Endodermal cell (in vitro differentiated cells): Measurements from ENCODE around the gene FAM210A. TPM values are rescaled to one million over a fixed set of nuclear protein-coding genes. Genes with fewer than 3 reads are reported as not detected.

Experiments
- DNase-seq: peaks from one replicate; pipeline ENCODE4 v3.0.0-alpha.2; 2017
- H3K27ac ChIP-seq: 2 replicates; pipeline ENCODE4 v1.5.1; 2013; ENCODE audit warnings: mild to moderate bottlenecking, low read depth, low read length, moderate library complexity
- H3K27me3 ChIP-seq: 2 replicates; pipeline ENCODE4 v1.6.1; 2013; ENCODE audit warnings: mild to moderate bottlenecking, low read length, moderate library complexity; ENCODE audit not compliant: insufficient read depth, control insufficient read depth, poor library complexity, severe bottlenecking
- H3K36me3 ChIP-seq: 2 replicates; pipeline ENCODE4 v1.7.0; 2013; ENCODE audit warnings: mild to moderate bottlenecking, low read length, moderate library complexity; ENCODE audit not compliant: control insufficient read depth, insufficient read depth
- H3K4me1 ChIP-seq: one replicate; pipeline ENCODE4 v1.7.0; 2013; ENCODE audit warnings: low read length; ENCODE audit not compliant: control insufficient read depth, insufficient read depth
- H3K4me3 ChIP-seq: 2 replicates; pipeline ENCODE4 v1.5.1; 2013; ENCODE audit warnings: mild to moderate bottlenecking, low read length, moderate library complexity
- H3K9ac ChIP-seq: 2 replicates; pipeline ENCODE4 v1.6.1; 2013; ENCODE audit warnings: mild to moderate bottlenecking, low read length, moderate library complexity; ENCODE audit not compliant: poor library complexity, severe bottlenecking; ENCODE audit errors: extremely low read depth
- H3K9me3 ChIP-seq: 2 replicates; pipeline ENCODE4 v1.6.1; 2013; ENCODE audit warnings: mild to moderate bottlenecking, low read length, moderate library complexity; ENCODE audit not compliant: control insufficient read depth
- H3K27ac Mint-ChIP-seq: 2 replicates; pipeline ENCODE4 v1.8.0; 2020; ENCODE audit warnings: mixed read lengths
- H3K27me3 Mint-ChIP-seq: 2 replicates; pipeline ENCODE4 v1.8.0; 2021; ENCODE audit warnings: mild to moderate bottlenecking, mixed read lengths; ENCODE audit not compliant: insufficient read depth
- H3K36me3 Mint-ChIP-seq: 2 replicates; pipeline ENCODE4 v1.8.0; 2020; ENCODE audit warnings: low read depth, mixed read lengths
- H3K4me1 Mint-ChIP-seq: 2 replicates; pipeline ENCODE4 v1.8.0; 2020; ENCODE audit warnings: mixed read lengths
- H3K4me3 Mint-ChIP-seq: 2 replicates; pipeline ENCODE4 v1.8.0; 2020; ENCODE audit warnings: mild to moderate bottlenecking, moderate library complexity, mixed read lengths
- H3K9me3 Mint-ChIP-seq: 2 replicates; pipeline ENCODE4 v1.8.0; 2020; ENCODE audit warnings: mild to moderate bottlenecking, mixed read lengths
- WGBS, 2 experiments: methylation state at CpG; one replicate each; pipeline versions ENCODE4 v1.1.5 to v1.1.7; 2013; ENCODE audit warnings: missing lambda C conversion rate in 2 of 2, mixed read lengths in 1 of 2; ENCODE audit not compliant: insufficient coverage in 1 of 2, insufficient read length in 1 of 2; 5-methylcytosine and 5-hydroxymethylcytosine counted together
- total RNA-seq, 2 donors: library from RNA; stranded (reverse); fragmentation: NEBNext Ultra II Directional in 1 of 2; extraction: Animal tissue kit (Norgen Biotek cat#: 25700) in 1 of 2; gene quantifications; 2 replicates in 1 of 2; 3 replicates in 1 of 2; pipeline ENCODE4 v1.2.1, GENCODE V29; 2021
- TF ChIP-seq, protein P1 (sequence below): fragments of 200-600 bp; sonication (generic); conservative IDR thresholded peaks from 2 replicates; pipeline ENCODE4 v1.5.0; 2021; ENCODE audit warnings: antibody characterized with exemption, mild to moderate bottlenecking

FAM210A gene
- total RNA-seq, 2 donors from 2014 or later = 23.2 to 27.0 TPM

DNA sequence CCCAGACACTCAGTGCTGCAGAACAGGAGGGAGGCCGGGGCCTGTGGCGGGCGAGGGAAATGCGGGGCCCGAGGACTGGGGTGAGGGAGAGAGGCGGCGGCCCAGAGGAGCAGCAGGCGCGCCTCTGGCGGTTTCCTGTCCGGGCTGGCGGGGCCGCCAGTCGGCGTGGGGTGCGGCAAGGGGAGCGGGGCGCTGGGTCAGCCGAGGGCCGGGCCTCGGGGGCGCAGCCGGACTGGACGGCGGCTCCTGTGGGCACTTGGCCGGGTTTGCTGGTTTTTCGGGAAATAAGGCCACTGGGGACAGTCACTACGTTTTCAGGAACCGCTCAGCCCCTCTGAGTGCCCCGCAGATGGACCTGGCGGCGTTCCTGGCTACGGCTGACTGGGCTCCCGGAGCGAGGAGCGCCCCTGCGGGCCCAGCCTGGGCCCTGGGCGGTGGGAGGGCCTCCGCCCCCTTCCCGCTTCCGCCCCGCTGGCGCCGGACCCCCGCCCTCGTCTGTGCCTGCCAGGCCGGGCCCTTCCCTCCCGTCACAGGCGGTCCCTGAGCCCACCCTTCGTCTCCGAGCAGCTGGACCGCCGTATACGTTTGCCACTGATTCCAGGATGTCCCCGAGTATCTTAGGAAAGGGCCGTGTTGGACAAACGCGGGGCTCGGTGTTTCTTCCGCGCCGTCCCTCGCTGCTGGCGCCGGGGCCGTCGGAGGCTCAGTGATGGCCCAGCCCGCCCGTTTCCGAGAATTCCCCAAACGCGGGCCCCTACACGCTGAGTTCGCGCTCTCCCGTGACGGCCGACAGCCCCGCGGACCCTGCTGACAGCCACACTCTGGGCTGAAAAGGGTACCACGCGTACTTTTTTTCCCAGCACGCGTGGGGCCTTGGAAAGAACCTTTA lies 84.6 kb downstream of the FAM210A start:
- TF ChIP-seq, protein P1, sequence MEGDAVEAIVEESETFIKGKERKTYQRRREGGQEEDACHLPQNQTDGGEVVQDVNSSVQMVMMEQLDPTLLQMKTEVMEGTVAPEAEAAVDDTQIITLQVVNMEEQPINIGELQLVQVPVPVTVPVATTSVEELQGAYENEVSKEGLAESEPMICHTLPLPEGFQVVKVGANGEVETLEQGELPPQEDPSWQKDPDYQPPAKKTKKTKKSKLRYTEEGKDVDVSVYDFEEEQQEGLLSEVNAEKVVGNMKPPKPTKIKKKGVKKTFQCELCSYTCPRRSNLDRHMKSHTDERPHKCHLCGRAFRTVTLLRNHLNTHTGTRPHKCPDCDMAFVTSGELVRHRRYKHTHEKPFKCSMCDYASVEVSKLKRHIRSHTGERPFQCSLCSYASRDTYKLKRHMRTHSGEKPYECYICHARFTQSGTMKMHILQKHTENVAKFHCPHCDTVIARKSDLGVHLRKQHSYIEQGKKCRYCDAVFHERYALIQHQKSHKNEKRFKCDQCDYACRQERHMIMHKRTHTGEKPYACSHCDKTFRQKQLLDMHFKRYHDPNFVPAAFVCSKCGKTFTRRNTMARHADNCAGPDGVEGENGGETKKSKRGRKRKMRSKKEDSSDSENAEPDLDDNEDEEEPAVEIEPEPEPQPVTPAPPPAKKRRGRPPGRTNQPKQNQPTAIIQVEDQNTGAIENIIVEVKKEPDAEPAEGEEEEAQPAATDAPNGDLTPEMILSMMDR = peak; percentile 21
- peaks cover 5% of the 10 kb centered on the region for H3K27me3 ChIP-seq
- Mint-ChIP-seq H3K27me3 (peaks cover 49% of the 10 kb centered on the region), H3K9me3 (no peaks in the 10 kb centered on the region), H3K4me1 (no peaks in the 10 kb centered on the region), H3K4me3 (peak overlapping the region; percentile 40), H3K27ac (no peak overlapping the region), H3K36me3 (no peaks in the 10 kb centered on the region)
- H3K36me3 ChIP-seq = no peaks in the 10 kb centered on the region
- H3K4me3 ChIP-seq = no peak overlapping the region
- no peaks in the 10 kb centered on the region for H3K4me1 ChIP-seq
- H3K27ac ChIP-seq = no peak overlapping the region
- no peaks in the 10 kb centered on the region for H3K9me3 ChIP-seq
- DNase-seq = peak; percentile 71
- WGBS, 2 experiments = 73 to 83% methylated on average over 53 to 83 of the region's 84 CpGs
- H3K9ac ChIP-seq = no peak overlapping the region

DNA sequence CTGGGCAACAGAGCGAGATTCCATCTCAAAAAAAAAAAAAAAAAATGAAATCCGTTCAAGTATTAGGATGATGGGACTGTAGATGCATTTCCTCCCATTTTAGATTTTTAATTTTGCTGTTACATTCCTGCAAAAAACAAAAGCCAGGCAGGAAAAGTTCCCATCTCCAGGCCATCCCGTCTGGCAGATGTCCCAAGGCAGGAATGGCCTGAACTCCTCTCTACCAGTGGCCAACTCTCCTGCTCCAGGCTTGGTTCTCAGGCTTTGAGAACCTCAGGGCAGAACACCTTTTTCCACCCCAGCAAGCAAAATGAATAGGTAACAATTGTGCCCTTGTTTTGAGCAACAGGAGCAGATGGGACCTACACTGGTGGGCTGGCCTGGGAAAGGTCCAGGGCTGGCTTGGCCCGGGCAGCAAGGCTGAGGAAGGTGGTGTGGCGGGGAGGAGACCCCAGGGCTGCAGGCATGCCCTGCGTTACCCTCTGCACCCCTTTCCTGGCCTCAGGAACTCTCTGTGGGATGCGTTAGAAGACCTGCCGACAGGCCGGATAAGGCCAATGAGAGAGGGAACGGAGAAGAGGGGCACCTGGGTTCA lies 86.0 kb downstream of the FAM210A start:
- Histone ChIP-seq H3K9ac (no peak overlapping the region), H3K4me1 (no peaks in the 10 kb centered on the region), H3K4me3 (no peak overlapping the region), H3K36me3 (no peaks in the 10 kb centered on the region), H3K27ac (no peak overlapping the region), H3K27me3 (peaks cover 5% of the 10 kb centered on the region), H3K9me3 (no peaks in the 10 kb centered on the region)
- Mint-ChIP-seq H3K27me3 (peaks cover 54% of the 10 kb centered on the region), H3K4me3 (no peak overlapping the region), H3K27ac (no peak overlapping the region), H3K4me1 (no peaks in the 10 kb centered on the region), H3K9me3 (no peaks in the 10 kb centered on the region), H3K36me3 (no peaks in the 10 kb centered on the region)
- TF ChIP-seq, protein P1 = no peak
- DNase-seq = peak; percentile 17
- WGBS, 2 experiments = 88 to 90% methylated on average over 2 to 8 of the region's 10 CpGs

DNA sequence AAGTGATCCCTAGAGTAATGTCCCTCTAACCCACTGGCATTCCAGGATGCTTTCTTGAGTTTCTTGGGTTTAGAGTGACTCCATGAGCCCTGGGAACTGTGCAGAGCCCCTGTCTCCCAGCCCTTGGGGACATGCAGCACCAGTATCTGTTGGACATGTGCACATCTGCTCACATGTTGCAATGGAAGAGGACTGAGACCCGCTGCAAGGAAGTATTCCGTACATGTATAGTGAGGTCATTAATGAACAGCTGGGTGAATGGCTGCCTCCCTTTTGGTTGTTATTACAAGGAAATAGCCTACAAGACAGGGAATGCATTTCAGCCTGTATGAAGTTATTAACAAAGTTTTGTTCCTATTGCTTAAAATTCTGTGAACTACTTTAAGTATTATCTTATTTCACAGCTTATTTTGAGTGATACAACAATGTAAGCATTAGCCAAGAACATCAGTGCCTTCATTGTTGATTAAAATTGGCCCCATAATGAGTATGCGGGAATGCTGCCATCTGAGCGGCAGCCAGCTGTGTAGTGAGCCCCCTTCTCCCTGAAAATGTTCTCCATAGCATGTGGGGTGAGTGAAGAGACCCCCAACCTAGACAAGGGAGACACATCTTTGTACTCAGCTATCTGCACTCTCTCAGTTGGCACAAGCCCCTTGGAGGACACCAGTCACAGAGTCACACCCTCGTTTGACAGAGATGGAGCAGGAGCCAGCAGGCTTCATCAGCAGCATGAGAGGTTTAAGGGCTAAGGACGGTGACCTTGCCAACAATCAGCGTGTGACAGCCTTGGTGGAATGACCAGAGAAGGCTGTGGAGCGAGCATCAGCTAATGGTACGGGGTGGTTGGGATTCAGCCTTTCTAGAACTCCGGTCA lies 87.4 kb downstream of the FAM210A start:
- TF ChIP-seq, protein P1 = no peak
- H3K4me1 ChIP-seq = no peaks in the 10 kb centered on the region
- Mint-ChIP-seq H3K9me3 (peaks cover 2% of the 10 kb centered on the region), H3K4me1 (no peaks in the 10 kb centered on the region), H3K27me3 (peaks cover 54% of the 10 kb centered on the region), H3K4me3 (no peak overlapping the region), H3K27ac (no peak overlapping the region), H3K36me3 (peaks cover 1% of the 10 kb centered on the region)
- DNase-seq = peak; percentile 22
- peaks cover 5% of the 10 kb centered on the region for H3K27me3 ChIP-seq
- no peak overlapping the region for H3K27ac ChIP-seq
- no peak overlapping the region for H3K4me3 ChIP-seq
- no peaks in the 10 kb centered on the region for H3K36me3 ChIP-seq
- no peaks in the 10 kb centered on the region for H3K9me3 ChIP-seq
- WGBS, 2 experiments = 93 to 97% methylated on average over 8 to 10 of the region's 10 CpGs
- no peak overlapping the region for H3K9ac ChIP-seq
